Activated gamma-delta T cell (primary cell): ENCODE data around the gene SH3GLB2.
"Not testable (repeated sequence)": the region's sequence is repeated elsewhere in the genome, so short reads cannot be mapped to it uniquely, and the experiment has no call there.

Experiments used
- DNase-seq: peaks from one replicate; lab custom pipeline; 2025; lab: John Stamatoyannopoulos, UW

Gene SH3GLB2

DNA sequence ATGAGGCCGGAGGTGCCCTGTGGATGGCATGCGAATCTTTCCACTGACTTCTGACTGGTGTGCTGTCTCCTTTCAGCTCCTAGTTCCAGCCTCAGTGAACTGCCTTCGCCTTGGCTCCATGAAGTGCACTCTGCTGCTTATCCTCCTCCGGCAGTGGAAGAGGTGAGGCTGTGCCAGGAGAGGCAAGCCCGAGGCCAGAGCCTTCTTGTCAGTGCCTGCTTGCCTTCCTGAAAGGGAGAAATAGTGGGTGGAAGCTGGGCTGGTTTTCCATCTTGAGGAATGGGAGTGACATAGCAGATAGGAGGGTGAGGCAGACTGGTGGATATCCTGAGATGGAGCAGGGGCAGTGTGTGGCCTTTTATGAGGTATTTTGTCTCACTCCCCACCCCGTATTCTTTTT is 29.7 kb downstream of the SH3GLB2 start:
- no peak for DNase-seq

DNA sequence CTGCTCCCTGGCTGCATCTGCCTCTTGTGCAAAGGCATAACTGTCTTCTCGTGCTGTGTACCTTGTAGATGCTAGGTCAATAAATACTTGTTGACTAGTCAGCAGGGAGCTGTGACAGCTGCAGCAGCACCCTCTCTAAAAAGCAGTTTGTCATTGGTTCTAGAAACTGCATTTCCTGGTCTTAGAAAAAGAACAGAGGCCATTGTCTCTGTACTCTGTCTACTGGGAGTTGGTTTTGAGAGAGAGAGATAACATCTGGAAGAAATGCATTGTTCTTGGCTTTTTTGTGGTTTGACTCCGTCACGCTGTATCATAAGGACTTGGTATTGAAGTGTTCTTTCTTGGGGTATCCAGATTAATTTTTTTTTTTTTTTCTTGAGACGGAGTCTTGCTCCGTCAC is 32.3 kb downstream of the SH3GLB2 start:
- no peak for DNase-seq

DNA sequence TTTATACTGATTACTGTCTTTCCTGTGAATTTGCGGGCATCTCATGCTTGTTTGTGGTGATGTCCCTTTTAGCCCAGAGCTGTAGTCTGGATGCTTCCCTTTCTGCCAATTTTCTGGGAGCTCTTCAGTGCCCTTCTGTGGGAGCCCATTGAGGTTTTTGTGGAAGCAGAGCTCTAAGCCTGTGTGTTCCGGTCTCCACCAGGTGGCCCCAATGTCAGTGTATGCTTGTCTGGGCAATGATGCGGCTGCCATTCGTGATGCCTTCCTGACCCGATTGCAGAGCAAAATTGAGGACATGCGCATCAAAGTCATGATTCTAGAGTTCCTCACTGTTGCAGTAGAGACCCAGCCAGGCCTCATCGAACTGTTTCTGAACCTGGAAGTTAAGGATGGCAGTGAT is 35.1 kb downstream of the SH3GLB2 start:
- DNase-seq, result no peak

DNA sequence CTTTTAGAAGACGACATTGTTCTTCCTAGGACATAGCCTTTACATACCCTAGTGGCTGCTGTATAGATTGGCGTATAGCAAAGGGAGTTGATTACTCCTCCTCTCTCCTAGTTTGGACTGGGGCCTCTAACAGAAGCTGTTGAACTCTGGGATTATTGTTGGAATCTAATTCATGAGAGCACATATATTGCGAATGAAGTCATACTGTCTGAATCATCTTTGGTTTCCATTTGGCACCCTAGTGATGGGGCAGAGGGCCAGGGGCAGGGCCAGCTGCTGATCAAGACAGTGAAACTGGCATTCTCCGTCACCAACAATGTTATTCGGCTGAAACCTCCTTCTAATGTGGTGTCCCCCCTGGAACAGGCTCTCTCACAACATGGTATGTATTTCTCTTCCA is 40.3 kb downstream of the SH3GLB2 start:
- DNase-seq, result no peak

DNA sequence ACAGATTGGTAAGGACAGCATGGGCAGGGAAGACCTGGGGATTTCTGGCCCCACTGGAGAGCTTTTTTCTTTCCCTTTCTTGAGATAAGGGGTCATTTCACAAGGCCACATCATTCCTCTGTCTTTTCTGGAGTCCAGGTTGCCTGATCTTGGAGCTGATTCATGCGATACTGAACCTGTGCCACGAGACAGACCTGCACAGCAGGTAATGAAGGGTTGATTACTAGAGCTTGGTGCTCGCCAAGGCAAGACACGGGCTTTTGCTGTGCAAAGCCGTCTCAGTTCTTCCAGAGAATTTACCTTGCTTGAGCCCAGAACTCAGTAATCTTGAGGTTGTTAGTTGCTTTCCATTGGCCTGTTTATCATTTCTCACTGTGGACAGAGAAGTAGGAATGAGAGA is 41.5 kb downstream of the SH3GLB2 start:
- no peak for DNase-seq

DNA sequence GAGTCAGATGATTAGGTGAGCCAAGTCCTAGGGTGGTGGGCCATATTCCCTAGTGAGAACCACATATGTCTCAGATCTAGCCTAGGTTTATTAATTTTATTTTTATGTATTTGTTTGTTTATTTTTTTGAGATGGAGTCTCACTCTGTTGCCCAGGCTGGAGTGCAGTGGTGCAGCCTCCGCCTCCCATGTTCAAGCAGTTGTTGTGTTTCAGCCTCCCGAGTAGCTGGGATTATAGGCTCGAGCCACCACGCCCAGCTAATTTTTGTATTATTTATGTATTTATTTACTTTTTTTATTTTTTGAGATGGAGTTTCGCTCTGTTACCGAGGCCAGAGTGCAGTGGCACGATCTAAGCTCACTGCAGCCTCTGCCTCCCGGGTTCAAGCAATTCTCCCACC is 44.6 kb downstream of the SH3GLB2 start:
- DNase-seq, result no peak

DNA sequence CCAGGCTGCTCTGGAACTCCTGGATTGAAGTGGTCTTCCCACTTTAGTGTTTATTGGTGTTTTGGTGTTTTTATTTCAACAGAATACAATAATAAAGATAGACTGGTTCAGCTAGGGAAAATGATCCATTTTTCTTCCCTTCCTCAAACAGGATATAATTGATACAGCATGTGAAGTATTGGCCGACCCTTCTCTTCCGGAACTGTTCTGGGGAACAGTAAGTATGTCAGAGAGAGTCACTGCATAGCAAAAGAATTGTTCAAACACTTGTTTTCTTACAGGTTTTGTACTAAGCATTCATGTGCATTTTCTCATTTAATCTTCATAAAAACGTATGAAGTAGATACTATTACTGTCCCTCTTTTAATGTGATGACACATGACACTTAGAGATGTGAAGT is 49.0 kb downstream of the SH3GLB2 start:
- DNase-seq, result no peak

DNA sequence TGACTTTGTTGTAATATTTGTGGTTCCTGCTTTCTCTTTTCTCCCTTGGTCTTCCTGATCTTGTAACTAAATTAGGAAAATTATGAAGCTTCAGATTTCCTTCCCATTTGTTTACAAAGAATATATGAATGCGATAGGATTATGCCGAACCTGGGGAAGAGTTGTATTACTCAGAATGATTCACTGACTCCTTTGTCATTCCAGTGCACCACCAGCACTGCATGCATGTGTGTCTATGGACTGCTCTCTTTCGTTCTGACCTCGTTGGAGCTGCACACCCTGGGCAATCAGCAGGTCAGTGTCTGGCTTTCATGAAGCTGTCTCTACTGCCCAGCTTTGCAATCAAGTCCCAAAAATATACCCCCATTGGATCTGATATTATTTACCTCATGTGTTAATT is 55.2 kb downstream of the SH3GLB2 start:
- DNase-seq, result no peak

DNA sequence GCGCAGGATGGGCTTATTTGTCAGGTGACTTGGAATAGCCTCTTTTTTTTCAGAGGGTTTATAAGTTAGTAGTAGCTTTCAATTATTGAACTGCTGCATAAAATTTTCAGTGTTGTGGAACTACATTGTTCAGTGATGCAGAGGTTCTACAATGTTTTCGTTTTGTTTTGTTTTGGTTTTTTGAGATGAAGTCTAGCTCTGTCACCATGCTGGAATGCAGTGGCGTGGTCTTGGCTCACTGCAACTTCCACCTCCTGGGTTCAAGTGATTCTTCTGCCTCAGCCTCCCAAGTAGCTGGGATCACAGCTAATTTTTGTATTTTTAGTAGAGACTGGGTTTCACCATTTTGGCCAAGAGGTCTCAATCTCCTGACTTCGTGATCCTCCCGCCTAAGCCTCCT is 58.6 kb downstream of the SH3GLB2 start:
- DNase-seq, result no peak

DNA sequence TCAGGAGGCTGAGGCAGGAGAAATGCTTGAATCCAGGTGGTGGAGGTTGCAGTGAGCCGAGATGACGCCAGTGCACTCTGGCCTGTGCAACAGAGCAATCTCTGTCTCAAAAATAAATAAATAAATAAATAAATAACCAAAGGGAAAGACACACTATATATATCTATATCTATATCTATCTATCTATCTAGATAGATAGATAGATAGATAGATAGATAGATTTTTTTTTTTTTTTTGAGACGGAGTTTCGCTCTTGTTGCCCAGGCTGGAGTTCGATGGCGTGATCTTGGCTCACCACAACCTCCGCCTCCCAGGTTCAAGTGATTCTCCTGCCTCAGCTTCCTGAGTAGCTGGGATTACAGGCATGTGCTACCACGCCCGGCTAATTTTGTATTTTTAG is 66.7 kb downstream of the SH3GLB2 start:
- DNase-seq, result not testable (repeated sequence)
